Urinary bladder (tissue), 4 donors: Measurements from ENCODE around the gene ALG1L2. TPM values are rescaled to one million over a fixed set of nuclear protein-coding genes. Genes with fewer than 3 reads are reported as not detected.
"Not testable (repeated sequence)": the region's sequence is repeated elsewhere in the genome, so short reads cannot be mapped to it uniquely, and the experiment has no call there.

Experiments
- DNase-seq: peaks from one replicate; pipeline ENCODE4 v3.0.0-alpha.2; 2015; ENCODE audit errors: extremely low spot score
- H3K27ac ChIP-seq: one replicate; pipeline ENCODE4 v1.5.1; 2013; ENCODE audit warnings: low read depth, mild to moderate bottlenecking, moderate library complexity
- H3K36me3 ChIP-seq: one replicate; pipeline ENCODE4 v1.6.1; 2013; ENCODE audit warnings: mild to moderate bottlenecking, moderate library complexity; ENCODE audit not compliant: insufficient read depth
- H3K4me1 ChIP-seq: one replicate; pipeline ENCODE4 v1.6.1; 2013; ENCODE audit warnings: mild to moderate bottlenecking, moderate library complexity; ENCODE audit not compliant: insufficient read depth
- H3K4me3 ChIP-seq: one replicate; pipeline ENCODE4 v1.5.1; 2013; ENCODE audit warnings: low read depth, low read length
- WGBS: extraction: QIAGEN DNeasy Blood & Tissue Kit; methylation state at CpG from one replicate; pipeline ENCODE4 v1.1.7; 2013; 5-methylcytosine and 5-hydroxymethylcytosine counted together
- polyA plus RNA-seq: library from polyadenylated mRNA; stranded (reverse); fragments of 200-250 nt; gene quantifications from one replicate; pipeline ENCODE4 v1.2.3, GENCODE V29; 2013
- total RNA-seq: library from RNA; depleted of rRNA; stranded (reverse); fragments of >200 nt; gene quantifications from one replicate; pipeline ENCODE4 v1.2.3, GENCODE V29; 2014
- donor health status: healthy with polysubstance abuse.
- donor health status: healthy.

ALG1L2 gene
- total and polyA plus RNA-seq, 2 donors = 0.85 TPM; not detected in 1

DNA sequence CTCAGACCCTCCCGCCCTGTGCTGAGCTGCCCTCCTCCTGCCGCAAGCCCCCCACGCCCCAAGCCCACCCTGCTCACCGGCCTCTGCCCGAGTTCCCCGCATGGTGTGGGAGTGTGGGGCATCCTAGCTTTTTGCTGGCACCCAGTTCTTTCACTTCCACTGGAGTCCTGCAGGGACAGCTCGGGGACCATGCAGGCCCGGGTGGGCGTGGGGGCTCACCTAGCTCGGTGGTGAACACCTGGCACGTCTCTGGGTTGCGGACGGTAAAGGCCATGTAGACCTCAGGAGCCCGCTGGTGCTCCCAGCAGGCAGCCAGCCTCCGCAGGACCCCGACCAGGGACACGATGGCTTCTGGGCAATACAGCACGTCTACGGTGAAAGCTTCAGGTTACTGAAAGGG is 20.9 kb downstream of the ALG1L2 start:
- not testable (repeated sequence) for H3K4me3 ChIP-seq, H3K4me1 ChIP-seq, DNase-seq, H3K27ac ChIP-seq, H3K36me3 ChIP-seq
- WGBS = 91% methylated on average over 19 of the region's 19 CpGs

DNA sequence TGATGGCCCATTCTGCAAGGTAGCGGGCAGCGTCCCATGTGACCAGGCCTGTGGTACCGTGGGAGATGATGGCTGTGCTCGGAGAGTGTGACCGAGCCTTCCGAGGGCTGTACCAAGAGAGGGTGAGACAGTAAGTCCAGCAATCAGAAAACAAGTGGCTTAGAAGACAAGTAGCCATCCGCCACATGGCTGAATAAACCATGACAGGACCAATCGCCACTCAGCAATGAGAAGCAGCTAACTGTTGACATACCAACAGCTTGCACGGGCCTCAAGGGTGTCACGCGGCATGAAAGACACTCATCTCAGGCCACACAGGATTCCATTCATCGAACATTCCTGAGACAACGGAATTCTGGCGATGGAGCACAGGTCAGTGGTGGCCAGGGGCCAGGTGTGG is 22.6 kb downstream of the ALG1L2 start:
- DNase-seq, H3K36me3 ChIP-seq, H3K27ac ChIP-seq, H3K4me1 ChIP-seq, H3K4me3 ChIP-seq: not testable (repeated sequence)
- 91% methylated on average over 14 of the region's 14 CpGs for WGBS

DNA sequence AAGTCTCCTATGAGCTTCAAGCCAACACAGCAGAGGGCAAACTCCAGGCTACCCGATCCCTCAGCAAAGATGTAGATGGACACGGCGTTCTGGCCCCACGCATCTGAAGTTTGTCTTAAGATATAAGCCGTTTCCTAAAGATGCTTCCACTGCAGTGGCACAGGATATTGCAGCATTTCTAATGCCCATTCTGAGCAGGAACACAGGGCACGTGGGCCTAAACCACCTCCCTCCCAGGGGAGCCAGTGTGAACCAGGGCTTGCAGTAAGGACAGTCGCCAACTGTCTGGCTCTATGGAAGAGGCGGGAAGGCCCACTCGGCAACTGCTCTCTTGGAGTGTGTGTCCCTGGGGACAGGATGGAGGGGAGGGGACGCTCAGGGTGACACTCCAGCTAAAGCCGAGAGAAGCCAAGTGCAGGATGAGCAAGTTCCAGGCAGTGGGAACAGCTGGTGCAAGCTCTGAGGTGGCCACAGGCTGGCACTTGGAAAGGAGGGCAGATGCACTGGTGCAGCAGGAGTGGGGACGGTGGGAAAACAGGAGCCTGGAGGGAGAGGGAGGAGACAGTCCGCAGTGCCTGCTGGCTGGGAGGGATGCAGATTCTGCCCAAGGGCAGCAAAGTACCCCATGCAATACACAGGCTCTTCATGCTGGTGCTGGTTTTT is 25.8 kb downstream of the ALG1L2 start:
- 87% methylated on average over 13 of the region's 13 CpGs for WGBS
- DNase-seq = not testable (repeated sequence)

DNA sequence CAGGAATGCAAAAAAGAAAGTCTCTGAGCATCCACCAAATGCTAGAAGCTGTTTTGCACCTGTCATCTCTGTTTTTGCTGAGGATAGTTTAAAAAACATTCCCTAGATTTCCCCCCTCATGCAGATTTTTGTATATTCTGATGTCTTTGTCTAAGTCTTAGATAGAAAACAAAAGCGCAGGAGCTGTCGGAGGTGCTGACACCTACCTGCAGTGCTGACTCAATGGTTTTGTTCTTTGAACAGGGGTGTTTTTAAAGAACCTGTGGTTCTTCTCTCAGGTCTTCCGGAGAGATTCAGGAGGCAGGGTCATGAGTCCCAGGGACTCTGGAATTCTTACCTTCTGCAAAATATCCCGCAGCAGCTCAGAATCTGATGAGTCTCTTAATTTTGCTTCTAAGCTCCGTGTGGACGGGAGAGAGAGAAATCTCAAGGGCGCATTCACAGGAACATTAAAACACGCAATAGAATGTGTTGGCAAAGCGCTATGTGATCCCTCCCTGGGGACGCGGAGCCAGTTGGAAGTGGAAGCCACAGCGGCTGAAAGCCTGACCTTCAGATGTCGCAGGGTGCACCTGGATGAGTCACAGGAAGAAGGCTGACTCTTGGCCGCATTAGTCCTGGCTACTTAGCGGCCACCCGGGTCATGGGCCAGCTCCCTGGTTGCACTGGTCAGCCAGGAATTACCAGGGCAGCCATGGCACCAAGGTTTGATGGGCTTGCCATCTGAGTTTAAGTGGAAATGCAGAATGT is 27.4 kb downstream of the ALG1L2 start:
- H3K4me3 ChIP-seq, H3K27ac ChIP-seq, H3K36me3 ChIP-seq, H3K4me1 ChIP-seq, DNase-seq: not testable (repeated sequence)
- WGBS = 86% methylated on average over 16 of the region's 16 CpGs

More for the DNA sequence above, 25.8 kb downstream of the ALG1L2 start:
- H3K4me3 ChIP-seq, H3K27ac ChIP-seq, H3K36me3 ChIP-seq, H3K4me1 ChIP-seq: not testable (repeated sequence)

DNA sequence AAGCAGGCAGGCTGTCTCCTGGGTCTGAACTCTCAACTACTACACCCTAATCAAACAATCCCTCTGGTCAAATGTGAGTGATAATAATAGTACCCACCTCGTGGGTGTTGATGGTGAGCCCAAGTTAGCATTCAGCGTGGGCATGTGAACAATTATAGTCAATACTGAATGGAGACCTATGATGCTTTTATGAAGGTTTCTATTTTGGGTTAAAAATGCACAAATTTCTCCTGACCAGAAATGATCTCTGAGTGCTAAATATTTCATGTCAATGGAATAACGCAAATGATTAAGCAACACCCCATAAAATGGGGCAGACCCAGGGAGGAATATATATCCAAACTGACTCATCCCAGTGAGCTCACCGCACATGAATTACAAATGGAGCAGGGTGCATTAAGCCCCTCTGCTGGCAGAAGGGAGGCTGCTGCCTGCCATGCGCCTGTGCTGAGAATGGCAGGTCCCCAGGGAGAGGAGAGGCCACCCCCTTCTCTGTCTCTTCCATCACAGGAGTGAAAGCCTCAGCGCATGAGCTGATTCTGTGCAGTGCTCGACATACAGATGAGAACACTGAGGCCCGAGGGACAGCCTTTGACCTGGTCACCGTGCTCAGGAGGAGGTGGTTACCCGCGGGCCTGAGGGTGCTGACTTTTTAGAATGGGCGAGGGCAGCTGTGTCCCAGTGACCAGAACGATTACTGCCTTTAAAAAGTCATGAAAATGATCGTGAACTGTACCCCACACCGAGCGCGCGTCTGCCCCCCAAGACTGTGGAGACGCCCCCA is 28.9 kb downstream of the ALG1L2 start:
- H3K36me3 ChIP-seq, H3K27ac ChIP-seq, DNase-seq, H3K4me1 ChIP-seq: not testable (repeated sequence)
- WGBS = 5% methylated on average over 19 of the region's 19 CpGs
- H3K4me3 ChIP-seq = peak overlapping the region; percentile 55

DNA sequence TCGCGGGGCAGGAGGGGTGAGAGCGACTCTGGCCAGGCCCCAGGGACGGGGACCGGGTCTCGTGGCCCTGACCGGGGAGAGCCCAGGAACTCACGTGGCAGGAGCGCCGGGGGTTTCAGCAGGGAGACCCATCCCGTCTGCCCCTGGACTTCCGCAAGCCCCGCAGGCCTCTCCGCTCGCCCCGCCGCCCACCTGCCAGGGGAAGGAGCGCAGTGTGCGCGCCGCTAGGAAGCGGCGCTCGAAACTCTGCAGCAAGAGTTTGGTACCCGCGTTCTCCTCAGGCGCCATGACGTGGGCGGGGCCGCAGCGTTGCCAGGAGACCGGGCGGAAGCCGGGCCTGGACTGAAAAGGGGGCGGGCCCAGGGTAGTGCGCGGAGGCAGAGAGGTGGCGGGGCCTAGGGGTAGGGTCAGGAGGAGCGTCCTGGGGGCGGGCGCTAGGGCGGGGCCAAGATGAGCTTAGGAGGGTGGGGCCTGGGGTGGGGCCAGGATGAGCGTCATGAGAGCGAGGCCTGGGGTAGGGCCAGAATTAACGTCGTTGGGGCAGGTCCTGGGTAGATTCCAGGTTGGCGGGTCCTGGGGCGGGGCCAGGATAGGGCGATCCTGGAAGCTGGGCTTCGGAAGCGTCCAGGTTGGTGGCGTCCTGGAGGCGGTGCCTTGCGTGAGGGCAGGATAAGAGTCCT is 29.7 kb downstream of the ALG1L2 start:
- under 1% methylated on average over 54 of the region's 54 CpGs for WGBS
- Histone ChIP-seq H3K27ac (peak overlapping the region; percentile 59), H3K36me3 (no peaks in the 10 kb centered on the region), H3K4me1 (no peaks in the 10 kb centered on the region), H3K4me3 (peak overlapping the region; percentile 55)
- peak; percentile 93 for DNase-seq

DNA sequence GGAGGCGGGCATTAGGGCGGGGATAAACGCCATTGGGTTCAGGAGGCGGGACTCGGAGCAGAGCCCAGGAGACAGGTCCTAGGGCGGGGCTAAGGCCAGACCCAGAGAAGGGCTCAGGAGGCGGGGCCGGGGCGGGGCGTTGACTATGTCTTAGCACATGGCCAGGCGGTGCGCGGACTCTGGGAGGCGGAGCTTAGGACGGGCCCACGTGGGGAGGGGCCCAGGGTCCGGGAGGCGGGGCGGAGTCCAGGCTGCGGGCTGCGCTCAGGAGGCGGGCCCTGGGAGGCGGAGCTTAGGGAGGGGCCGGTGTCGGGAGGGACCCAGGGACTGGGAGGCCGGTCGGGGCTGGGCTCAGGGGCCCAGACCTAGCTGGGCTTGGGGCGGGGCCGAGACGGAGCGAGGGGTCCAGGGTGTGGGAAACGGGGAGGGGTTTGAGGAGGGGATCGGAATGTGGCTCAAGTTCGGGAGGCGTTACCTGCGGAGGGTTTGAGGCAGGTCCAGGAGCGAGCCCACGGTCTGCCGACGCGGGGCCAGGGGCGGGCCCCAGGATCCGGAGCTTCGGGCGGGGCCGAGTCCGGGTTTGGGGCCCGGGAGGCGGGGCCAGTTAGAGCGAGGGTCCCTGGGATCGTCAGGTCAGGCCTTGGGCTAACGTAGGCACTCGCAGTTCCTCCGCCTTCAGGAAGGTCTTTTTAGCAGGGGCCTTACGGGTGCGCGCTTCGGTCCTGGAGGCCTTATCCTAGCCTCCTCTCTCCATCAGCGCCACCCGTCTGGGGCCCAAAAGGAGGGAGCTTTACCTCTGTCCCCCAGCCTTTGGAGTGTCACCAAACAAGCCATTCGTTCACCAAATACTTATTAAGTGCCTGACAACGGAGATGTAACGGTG is 30.5 kb downstream of the ALG1L2 start:
- H3K4me1 ChIP-seq, H3K36me3 ChIP-seq: not testable (repeated sequence)
- DNase-seq = peak; percentile 92
- Histone ChIP-seq H3K4me3 (peak overlapping the region; percentile 53), H3K27ac (peak overlapping the region; percentile 64)
- under 1% methylated on average over 62 of the region's 63 CpGs for WGBS

DNA sequence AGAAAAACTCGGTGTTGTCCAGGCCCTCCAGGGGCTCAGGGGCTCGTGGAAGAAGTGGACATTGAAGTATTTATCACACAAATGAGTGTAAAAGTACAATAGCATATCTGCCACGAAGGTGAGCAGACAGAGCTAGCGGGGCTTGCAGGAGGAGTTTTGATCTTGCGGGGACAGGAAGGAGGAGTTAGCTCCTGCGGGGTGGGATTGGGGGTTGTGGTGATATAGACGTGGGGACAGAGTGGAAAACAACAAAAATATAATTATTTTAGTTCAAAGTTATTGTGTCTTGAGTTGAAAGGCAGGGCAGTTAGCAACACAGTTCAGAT is 31.1 kb downstream of the ALG1L2 start:
- H3K36me3 ChIP-seq, H3K27ac ChIP-seq, DNase-seq, H3K4me1 ChIP-seq: not testable (repeated sequence)
- peak overlapping the region; percentile 53 for H3K4me3 ChIP-seq
- 12% methylated on average over 7 of the region's 7 CpGs for WGBS

DNA sequence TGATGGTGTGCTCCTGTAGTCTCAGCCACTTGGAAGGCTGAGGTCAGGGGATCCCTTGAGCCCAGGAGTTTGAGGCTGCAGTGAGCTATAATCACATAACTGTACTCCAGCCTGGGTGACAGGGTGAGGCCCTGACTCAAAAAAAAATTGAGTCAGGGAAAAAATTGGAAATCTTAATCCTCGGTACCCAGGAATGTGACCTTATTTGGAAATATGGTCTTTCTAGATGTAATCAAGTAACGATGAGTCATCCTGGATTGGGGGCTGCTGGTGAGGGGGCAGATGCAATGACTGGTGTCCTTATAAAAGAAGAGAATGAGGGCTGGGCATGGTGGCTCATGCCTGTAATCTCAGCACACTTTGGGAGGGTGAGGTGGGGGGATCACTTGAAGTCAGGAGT is 33.8 kb downstream of the ALG1L2 start:
- not testable (repeated sequence) for H3K4me1 ChIP-seq, H3K27ac ChIP-seq, H3K4me3 ChIP-seq, H3K36me3 ChIP-seq, DNase-seq
- 55% methylated on average over 2 of the region's 2 CpGs for WGBS

DNA sequence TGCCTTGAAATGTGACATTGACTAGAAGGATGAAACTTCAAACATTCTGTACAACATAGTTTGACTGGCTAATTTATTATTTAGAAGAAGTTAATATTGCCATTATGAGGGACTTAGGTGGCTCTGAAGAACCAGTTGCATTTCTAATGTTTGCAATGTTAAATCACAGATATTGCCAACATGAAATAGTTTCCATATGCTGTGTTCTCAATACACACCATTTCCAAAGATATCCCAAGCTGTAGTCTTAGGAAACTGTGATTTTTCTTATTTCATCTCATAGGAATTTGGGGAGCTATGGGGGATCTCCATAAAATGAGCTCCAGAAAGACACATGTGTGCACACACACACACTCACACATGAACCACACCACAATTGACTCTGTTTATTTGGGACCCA is 36.3 kb downstream of the ALG1L2 start:
- Histone ChIP-seq H3K36me3 (no peaks in the 10 kb centered on the region), H3K27ac (no peak overlapping the region), H3K4me3 (no peak overlapping the region), H3K4me1 (no peaks in the 10 kb centered on the region)
- DNase-seq = no peak

DNA sequence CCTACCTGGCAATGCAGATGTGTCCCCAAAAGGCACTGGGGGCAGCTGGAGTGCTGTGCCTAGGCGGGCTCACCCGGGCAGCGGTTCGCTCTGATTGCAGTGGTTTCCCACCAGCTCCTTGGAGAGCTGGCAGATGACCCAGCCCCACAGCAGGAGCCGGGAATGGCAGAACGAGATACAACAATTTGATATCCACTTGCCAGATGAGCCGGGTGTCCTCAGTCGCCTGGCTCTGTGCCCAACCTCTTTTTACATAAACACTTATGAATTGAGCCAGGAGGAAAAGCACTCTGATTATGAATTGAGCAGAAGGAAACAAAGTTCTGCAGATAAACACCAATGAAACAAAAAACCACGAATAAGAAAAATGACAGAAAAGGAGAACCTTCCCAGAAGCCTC is 38.2 kb downstream of the ALG1L2 start:
- not testable (repeated sequence) for H3K4me3 ChIP-seq, H3K27ac ChIP-seq, H3K36me3 ChIP-seq, H3K4me1 ChIP-seq
- peak; percentile 40 for DNase-seq
- WGBS = 13% methylated on average over 9 of the region's 9 CpGs

DNA sequence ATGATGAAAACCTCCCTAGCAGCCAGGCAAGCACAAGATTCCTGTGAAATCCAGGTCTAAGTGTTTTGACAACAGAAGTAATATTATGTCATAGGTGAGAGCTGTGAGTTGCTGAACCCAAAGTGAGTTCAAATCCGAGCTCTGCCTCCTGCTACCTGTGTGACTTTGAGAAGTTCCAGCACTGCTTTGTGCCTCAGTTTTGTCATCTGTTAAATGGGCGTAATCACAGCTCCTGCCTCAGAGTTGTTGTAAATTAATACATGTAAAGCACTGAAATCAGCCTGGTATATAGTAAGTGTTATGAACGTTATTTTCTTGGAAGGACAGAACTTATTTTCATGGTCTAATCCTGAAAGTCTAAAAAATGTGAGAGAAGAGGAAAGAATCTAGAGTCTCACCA is 38.7 kb downstream of the ALG1L2 start:
- WGBS = 74% methylated on average over 3 of the region's 3 CpGs
- not testable (repeated sequence) for H3K4me1 ChIP-seq, H3K4me3 ChIP-seq, H3K27ac ChIP-seq, DNase-seq, H3K36me3 ChIP-seq
